Measurements from ENCODE around the gene MDFIC.

DNA sequence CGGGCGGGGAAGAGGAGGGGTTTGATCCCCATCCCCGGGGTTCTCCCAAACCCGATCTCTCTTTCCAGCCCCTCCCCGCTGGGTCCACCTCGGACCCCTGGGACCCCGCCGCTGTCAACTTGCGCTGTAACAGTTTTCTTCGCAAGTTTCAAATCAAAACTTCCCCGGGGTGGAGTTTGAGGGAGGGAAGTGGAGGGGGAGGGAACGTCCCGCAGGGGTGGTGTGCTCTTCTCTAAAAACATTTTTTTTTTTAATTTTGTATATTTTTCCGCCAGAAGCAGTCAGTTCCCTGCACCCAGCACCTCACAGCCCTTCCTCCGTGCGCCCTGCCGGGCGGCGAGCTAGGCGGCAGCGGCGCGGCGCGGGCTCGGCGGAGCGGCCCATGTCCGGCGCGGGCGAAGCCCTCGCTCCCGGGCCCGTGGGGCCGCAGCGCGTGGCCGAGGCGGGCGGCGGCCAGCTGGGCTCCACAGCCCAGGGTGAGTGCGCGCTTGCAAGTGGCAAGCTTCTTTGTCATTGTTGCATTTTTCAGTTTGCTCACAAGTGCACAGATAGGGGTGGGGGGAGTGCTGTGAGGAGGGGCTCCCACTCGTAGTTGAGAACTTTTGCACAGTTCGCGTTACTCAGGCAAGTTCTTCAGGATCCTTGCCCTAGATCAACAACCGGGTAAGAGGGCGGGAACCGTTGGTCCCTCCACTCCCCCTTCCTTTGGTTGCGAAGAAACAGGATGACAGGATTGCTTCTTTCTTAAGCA is 933 bp downstream of the MDFIC start:
- TF ChIP-seq CTCF (IDR thresholded peaks at IDR 0.05; ENCODE audit: borderline replicate concordance, extremely low read depth, low read length, poor library complexity, severe bottlenecking) (no peak), EZH2 (IDR thresholded peaks at IDR 0.05; ENCODE audit: borderline replicate concordance, low read depth, low read length, severe bottlenecking) (no peak)

All from DND-41 (cell line).